ENCODE measurements around the gene ADK.

ADK gene

GRCh38 chr10:74599672-74600071 is 448.7 kb downstream of the ADK start:
- peak overlapping the region; percentile 36 to 64 for H3K27ac ChIP-seq
- TF ChIP-seq CTCF (IDR thresholded peaks at IDR 0.05) = no peak

GRCh38 chr10:74600170-74600569 is 449.1 kb downstream of the ADK start:
- H3K4me1 ChIP-seq = peaks cover 0 to 11% (median 0%) of the 10 kb centered on the region in 4 donors
- no peaks in the 10 kb centered on the region for H3K27me3 ChIP-seq
- no peak for DNase-seq
- no peak overlapping the region for H3K4me3 ChIP-seq
- no peaks in the 10 kb centered on the region for H3K36me3 ChIP-seq
- no peaks in the 10 kb centered on the region for H3K9me3 ChIP-seq
- no peak overlapping the region for H3K27ac ChIP-seq
- intact Hi-C loops (cut with DNase I; ENCODE audit: low total_unique reads) = no loop called here
- TF ChIP-seq CTCF (IDR thresholded peaks at IDR 0.05) = no peak

More at GRCh38 chr10:74599672-74600071, 448.7 kb downstream of the ADK start:
- H3K4me3 ChIP-seq = peak overlapping the region in 1 of 2 donors; percentile 36
- no peak for DNase-seq
- H3K36me3 ChIP-seq = no peaks in the 10 kb centered on the region
- intact Hi-C loops (cut with DNase I; ENCODE audit: low total_unique reads) = no loop called here
- H3K4me1 ChIP-seq = peaks cover 0 to 11% (median 0%) of the 10 kb centered on the region in 4 donors
- no peaks in the 10 kb centered on the region for H3K9me3 ChIP-seq
- H3K27me3 ChIP-seq = no peaks in the 10 kb centered on the region

- Histone ChIP-seq H3K4me3 (no peak overlapping the region), H3K36me3 (no peaks in the 10 kb centered on the region), H3K9me3 (no peaks in the 10 kb centered on the region), H3K27me3 (no peaks in the 10 kb centered on the region), H3K27ac (no peak overlapping the region), H3K4me1 (peaks cover 0 to 11% (median 0%) of the 10 kb centered on the region in 4 donors)
- intact Hi-C loops (cut with DNase I; ENCODE audit: low total_unique reads) = no loop called here
- no peak for DNase-seq
- no peak for TF ChIP-seq CTCF (IDR thresholded peaks at IDR 0.05)
Measured at GRCh38 chr10:74602576-74602975, 451.6 kb downstream of the ADK start.

- H3K4me3 ChIP-seq = no peak overlapping the region
- H3K27me3 ChIP-seq = no peaks in the 10 kb centered on the region
- H3K27ac ChIP-seq = no peak overlapping the region
- intact Hi-C loops (cut with DNase I; ENCODE audit: low total_unique reads) = no loop called here
- no peak for DNase-seq
- H3K36me3 ChIP-seq = no peaks in the 10 kb centered on the region
- no peaks in the 10 kb centered on the region for H3K4me1 ChIP-seq
- TF ChIP-seq CTCF (IDR thresholded peaks at IDR 0.05) = no peak
- H3K9me3 ChIP-seq = no peaks in the 10 kb centered on the region
Measured at GRCh38 chr10:74610299-74610698, 459.3 kb downstream of the ADK start.

- no peaks in the 10 kb centered on the region for H3K4me1 ChIP-seq
- no peak for DNase-seq
- H3K27ac ChIP-seq = no peak overlapping the region
- no peaks in the 10 kb centered on the region for H3K27me3 ChIP-seq
- no peak overlapping the region for H3K4me3 ChIP-seq
- TF ChIP-seq CTCF (IDR thresholded peaks at IDR 0.05) = no peak
- no peaks in the 10 kb centered on the region for H3K9me3 ChIP-seq
- H3K36me3 ChIP-seq = no peaks in the 10 kb centered on the region
- intact Hi-C loops (cut with DNase I; ENCODE audit: low total_unique reads) = no loop called here
Measured at GRCh38 chr10:74612195-74612594, 461.2 kb downstream of the ADK start.

- no peaks in the 10 kb centered on the region for H3K4me1 ChIP-seq
- H3K27ac ChIP-seq = no peak overlapping the region
- H3K36me3 ChIP-seq = no peaks in the 10 kb centered on the region
- H3K9me3 ChIP-seq = no peaks in the 10 kb centered on the region
- DNase-seq = no peak
- no peak overlapping the region for H3K4me3 ChIP-seq
- intact Hi-C loops (cut with DNase I; ENCODE audit: low total_unique reads) = no loop called here
- no peaks in the 10 kb centered on the region for H3K27me3 ChIP-seq
- no peak for TF ChIP-seq CTCF (IDR thresholded peaks at IDR 0.05)
Measured at GRCh38 chr10:74620626-74621025, 469.6 kb downstream of the ADK start.
